CD4-positive, alpha-beta T cell (primary cell): Measurements from ENCODE around the gene YIPF3. TPM values are rescaled to one million over a fixed set of nuclear protein-coding genes. Genes with fewer than 3 reads are reported as not detected.

Experiments
- ATAC-seq: fragments of 200-7000 bp; cut with Tn5 transposase; one replicate; pipeline ENCODE4 v1.10.0; 2022; ENCODE audit warnings: mild to moderate bottlenecking; ENCODE audit not compliant: poor library complexity
- CTCF ChIA-PET: fragments of 350-600 bp; sonication (Branson Sonifier 250); formaldehyde crosslinking; loops from one replicate; lab custom pipeline; 2021; ENCODE audit warnings: antibody characterized with exemption, inconsistent platforms; lab: Charles Lee
- POLR2A ChIA-PET: fragments of 350-600 bp; sonication (Branson Sonifier 250); formaldehyde crosslinking; loops from one replicate; lab custom pipeline; 2021; ENCODE audit warnings: antibody characterized with exemption, inconsistent platforms; lab: Charles Lee
- DNase-seq, 14 experiments: peaks; one replicate each; pipeline ENCODE4 v3.0.0-alpha.2; 2013 to 2020; ENCODE audit warnings: mixed read lengths in 2 of 14
- H3K27ac ChIP-seq, 2 donors: one replicate each; pipeline versions ENCODE4 v1.5.1 to v1.7.0; 2013; ENCODE audit warnings: low read length in 2 of 2, low read depth in 1 of 2, mild to moderate bottlenecking in 1 of 2
- H3K27me3 ChIP-seq, 2 experiments: 1 replicate in 1 of 2; 2 replicates in 1 of 2; pipeline versions ENCODE4 v1.6.1 to v1.7.0; 2013; ENCODE audit warnings: low read length in 2 of 2, control low read depth in 1 of 2, mild to moderate bottlenecking in 1 of 2, moderate library complexity in 1 of 2; ENCODE audit not compliant: insufficient read depth in 2 of 2, control insufficient read depth in 1 of 2
- H3K36me3 ChIP-seq: one replicate; pipeline ENCODE4 v1.6.1; 2013; ENCODE audit warnings: low read length, control low read depth; ENCODE audit not compliant: insufficient read depth
- H3K4me1 ChIP-seq: one replicate; pipeline ENCODE4 v1.6.1; 2013; ENCODE audit warnings: low read length, control low read depth; ENCODE audit not compliant: insufficient read depth
- H3K4me3 ChIP-seq: one replicate; pipeline ENCODE4 v1.5.1; 2013; ENCODE audit warnings: mild to moderate bottlenecking, low read length, moderate library complexity
- H3K9me3 ChIP-seq, 2 experiments: 1 replicate in 1 of 2; 2 replicates in 1 of 2; pipeline versions ENCODE4 v1.6.1 to v1.7.0; 2013; ENCODE audit warnings: low read length in 2 of 2, mild to moderate bottlenecking in 2 of 2, control low read depth in 1 of 2, moderate library complexity in 1 of 2; ENCODE audit not compliant: control insufficient read depth in 1 of 2, insufficient read depth in 1 of 2
- H3K27ac Mint-ChIP-seq: one replicate; pipeline ENCODE4 v1.8.0; 2020; ENCODE audit warnings: mixed read lengths
- H3K27me3 Mint-ChIP-seq: one replicate; pipeline ENCODE4 v1.8.0; 2021; ENCODE audit warnings: mixed read lengths
- H3K36me3 Mint-ChIP-seq: one replicate; pipeline ENCODE4 v1.8.0; 2021; ENCODE audit warnings: low read depth, mixed read lengths
- H3K4me1 Mint-ChIP-seq: one replicate; pipeline ENCODE4 v1.8.0; 2021; ENCODE audit warnings: low read depth, mixed read lengths
- H3K4me3 Mint-ChIP-seq: one replicate; pipeline ENCODE4 v1.8.0; 2020; ENCODE audit warnings: mild to moderate bottlenecking, mixed read lengths
- H3K9me3 Mint-ChIP-seq: one replicate; pipeline ENCODE4 v1.8.0; 2020; ENCODE audit warnings: mixed read lengths
- CTCF ChIP-seq: fragments of 200-600 bp; IDR thresholded peaks from one replicate; pipeline ENCODE4 v1.8.0; 2022; ENCODE audit warnings: antibody characterized with exemption, mild to moderate bottlenecking
- intact Hi-C, 2 experiments: fragments of 100-400 bp; cut with DNase I in 1 of 2; cut with micrococcal nuclease in 1 of 2; formaldehyde crosslinking; loops; one replicate each; pipeline versions ENCODE4 v1.15.1 to v1.9.0; 2023 to 2025; cut with DNase I, micrococcal nuclease
- total RNA-seq, 174 experiments: library from RNA in 2 of 174; stranded (reverse) in 2 of 174; gene quantifications; one replicate each; pipeline ENCODE4 v1.2.3 and lab custom pipeline; 2021 to 2026

YIPF3 gene
- total RNA-seq, 2 experiments from 2014 or later, result 36.5 to 37.9 TPM

- peak overlapping the region; percentile 94 for H3K4me3 Mint-ChIP-seq
- peaks cover 8% of the 10 kb centered on the region for H3K36me3 Mint-ChIP-seq
- ATAC-seq (no peak), DNase-seq (peak in 1 of 14 experiments; percentile 18)
- H3K9me3 Mint-ChIP-seq, result no peaks in the 10 kb centered on the region
- ChIA-PET CTCF (interaction anchor here (1.0 kb wide), 1 partner anchor 50 kb away, joined by 4 read pairs; the partner anchor contains the start of gene ABCC10), POLR2A (interaction anchor here (0.6 to 2.3 kb wide), 14 partner anchors 8 to 889 kb away, joined by 3 to 15 read pairs (median 4); partner anchors contain the start of genes ABCC10, CNPY3, DLK2 and KLHDC3)
- peaks cover 32% of the 10 kb centered on the region for H3K4me1 ChIP-seq
- no peaks in the 10 kb centered on the region for H3K9me3 ChIP-seq
- H3K4me1 Mint-ChIP-seq, result peaks cover 48% of the 10 kb centered on the region
- H3K36me3 ChIP-seq, result no peaks in the 10 kb centered on the region
- peak overlapping the region; percentile 81 for H3K4me3 ChIP-seq
- H3K27ac Mint-ChIP-seq, result peak overlapping the region; percentile 96
- no peak for TF ChIP-seq CTCF
- intact Hi-C loops, result loop anchor here in 1 of 2 experiments (5.0 kb wide), 3 partner anchors 39 to 296 kb away; partner anchors contain the start of genes CUL9, POLR1C and YIPF3
- no peaks in the 10 kb centered on the region for H3K27me3 ChIP-seq
- peak overlapping the region; percentile 81 to 91 for H3K27ac ChIP-seq
- no peaks in the 10 kb centered on the region for H3K27me3 Mint-ChIP-seq
These were observed 38.7 kb downstream of the YIPF3 start for GRCh38 chr6:43478008-43478372.

GRCh38 chr6:43477235-43478007 is 39.3 kb downstream of the YIPF3 start, which contains the start of gene TJAP1:
TJAP1 (plus strand) TSS chr6:43477570; CDS start chr6:43499002, 21,432 bp downstream.
- H3K27ac ChIP-seq, result peak within 1 kb of the TSS; percentile 81 to 91
- CTCF ChIA-PET, result interaction anchor here (0.6 to 1.0 kb wide), 3 partner anchors 20 to 215 kb away, joined by 3 to 5 read pairs (median 4); partner anchors contain the start of gene ABCC10
- H3K27ac Mint-ChIP-seq, result peak within 1 kb of the TSS; percentile 96
- intact Hi-C loops, result loop anchor here in 1 of 2 experiments (2.0 to 5.0 kb wide), 5 partner anchors 23 to 295 kb away; partner anchors contain the start of genes CUL9, DLK2, POLR1C and YIPF3
- no peak for TF ChIP-seq CTCF
- H3K27me3 Mint-ChIP-seq, result no peaks in the 10 kb centered on the region
- H3K4me3 Mint-ChIP-seq, result peak within 1 kb of the TSS; percentile 94
- no peaks in the 10 kb centered on the region for H3K9me3 Mint-ChIP-seq
- peak; percentile 100 for ATAC-seq
- peaks cover 8% of the 10 kb centered on the region for H3K36me3 Mint-ChIP-seq
- POLR2A ChIA-PET, result interaction anchor here (0.6 to 2.3 kb wide), 15 partner anchors 8 to 888 kb away, joined by 3 to 15 read pairs (median 4); partner anchors contain the start of genes ABCC10, CNPY3, DLK2 and KLC4
- H3K36me3 ChIP-seq, result no peaks in the 10 kb centered on the region
- H3K27me3 ChIP-seq, result no peaks in the 10 kb centered on the region
- peak; percentile 91 to 99 (median 96) for DNase-seq
- peak within 1 kb of the TSS; percentile 81 for H3K4me3 ChIP-seq
- H3K4me1 ChIP-seq, result peaks cover 32% of the 10 kb centered on the region
- no peaks in the 10 kb centered on the region for H3K9me3 ChIP-seq
- peaks cover 46% of the 10 kb centered on the region for H3K4me1 Mint-ChIP-seq

- Histone ChIP-seq H3K27me3 (no peaks in the 10 kb centered on the region), H3K36me3 (no peaks in the 10 kb centered on the region), H3K4me1 (peaks cover 29% of the 10 kb centered on the region), H3K27ac (peak overlapping the region; percentile 81 to 91), H3K4me3 (peak overlapping the region; percentile 81), H3K9me3 (no peaks in the 10 kb centered on the region)
- Mint-ChIP-seq H3K27ac (peak overlapping the region; percentile 96), H3K27me3 (no peaks in the 10 kb centered on the region), H3K4me3 (peak overlapping the region; percentile 94), H3K9me3 (no peaks in the 10 kb centered on the region), H3K4me1 (peaks cover 39% of the 10 kb centered on the region), H3K36me3 (peaks cover 7% of the 10 kb centered on the region)
- intact Hi-C loops, result loop anchor here in 1 of 2 experiments (2.0 to 5.0 kb wide), 5 partner anchors 22 to 294 kb away; partner anchors contain the start of genes CUL9, DLK2, POLR1C and YIPF3
- ATAC-seq (peak; percentile 23), DNase-seq (peak in 3 of 14 experiments; percentile 11 to 38 (median 34))
- POLR2A ChIA-PET, result interaction anchor here (0.6 to 2.3 kb wide), 8 partner anchors 16 to 547 kb away, joined by 3 to 15 read pairs (median 10); partner anchors contain the start of genes ABCC10, CNPY3, DLK2 and KLC4
- CTCF ChIA-PET, result interaction anchor here (0.6 to 0.7 kb wide), 2 partner anchors 20 to 214 kb away, joined by 3 to 5 read pairs; no protein-coding TSS in a partner anchor
- no peak for TF ChIP-seq CTCF
These were observed 40.0 kb downstream of the YIPF3 start for GRCh38 chr6:43476746-43477145.
